NT2/D1 (cell line): Measurements from ENCODE around the gene PLXNA2.

ENCODE experiments used
- SUZ12 ChIP-seq: IDR thresholded peaks from 2 replicates; pipeline ENCODE4 v1.6.1; 2011; ENCODE audit not compliant: insufficient read length, insufficient read depth; ENCODE audit errors: extremely low read depth
- ZNF274 ChIP-seq: IDR thresholded peaks from 2 replicates; pipeline ENCODE4 v1.6.1; 2011; ENCODE audit warnings: mild to moderate bottlenecking, low read depth, low read length

- TF ChIP-seq ZNF274 (no peak), SUZ12 (no peak)
These were observed 2.7 kb downstream of the PLXNA2 start for GRCh38 chr1:208241512-208241911.
